Hepatocyte (in vitro differentiated cells): ENCODE data around the gene RPAP3. TPM values are rescaled to one million over a fixed set of nuclear protein-coding genes. Genes with fewer than 3 reads are reported as not detected.

ENCODE experiments used
- DNase-seq: peaks from one replicate; pipeline ENCODE4 v3.0.0-alpha.2; 2016; ENCODE audit warnings: low spot score
- H2AFZ ChIP-seq: fragments of 200-600 bp; sonication (generic); 2 replicates; pipeline ENCODE4 v1.6.0; 2016; ENCODE audit warnings: antibody characterized with exemption, mild to moderate bottlenecking
- H3K27ac ChIP-seq: fragments of 200-600 bp; sonication (generic); 2 replicates; pipeline ENCODE4 v1.5.1; 2016; ENCODE audit warnings: mild to moderate bottlenecking
- H3K27me3 ChIP-seq: fragments of 200-600 bp; sonication (generic); 2 replicates; pipeline ENCODE4 v1.6.1; 2016
- H3K36me3 ChIP-seq: fragments of 200-600 bp; sonication (generic); replicated peaks from 2 replicates; pipeline ENCODE4 v1.5.1; 2016; ENCODE audit warnings: low read depth; ENCODE audit not compliant: insufficient read depth
- H3K4me1 ChIP-seq: fragments of 200-600 bp; sonication (generic); 2 replicates; pipeline ENCODE4 v1.5.1; 2016; ENCODE audit warnings: mild to moderate bottlenecking, moderate library complexity; ENCODE audit not compliant: insufficient read depth
- H3K4me2 ChIP-seq: fragments of 200-600 bp; sonication (generic); 2 replicates; pipeline ENCODE4 v1.6.0; 2016
- H3K4me3 ChIP-seq: fragments of 200-600 bp; sonication (generic); 2 replicates; pipeline ENCODE4 v1.5.1; 2016; ENCODE audit warnings: mild to moderate bottlenecking
- H3K79me2 ChIP-seq: fragments of 200-600 bp; sonication (generic); 2 replicates; pipeline ENCODE4 v1.6.0; 2017; ENCODE audit warnings: mild to moderate bottlenecking
- H3K9me2 ChIP-seq: fragments of 200-600 bp; sonication (generic); replicated peaks from 2 replicates; pipeline ENCODE4 v1.6.0; 2017; ENCODE audit warnings: mild to moderate bottlenecking; ENCODE audit not compliant: insufficient read depth
- H3K9me3 ChIP-seq: fragments of 200-600 bp; sonication (generic); 2 replicates; pipeline ENCODE4 v1.5.1; 2016; ENCODE audit warnings: low read depth, mild to moderate bottlenecking
- H4K20me1 ChIP-seq: fragments of 200-600 bp; sonication (generic); 2 replicates; pipeline ENCODE4 v1.6.0; 2016; ENCODE audit warnings: mild to moderate bottlenecking; ENCODE audit not compliant: insufficient read depth, poor library complexity, severe bottlenecking
- EZH2 ChIP-seq: fragments of 200-600 bp; sonication (generic); IDR thresholded peaks from 2 replicates; pipeline ENCODE4 v1.6.1; 2016; ENCODE audit warnings: antibody characterized with exemption, mild to moderate bottlenecking, borderline replicate concordance
- EZH2phosphoT487 ChIP-seq: fragments of 200-600 bp; sonication (generic); IDR thresholded peaks from one replicate; pipeline ENCODE4 v1.6.1; 2018; ENCODE audit warnings: antibody characterized with exemption, mild to moderate bottlenecking, low read depth, moderate library complexity; ENCODE audit not compliant: unreplicated experiment, severe bottlenecking
- WGBS: methylation state at CpG from one replicate; pipeline ENCODE4 v1.1.6; 2016; ENCODE audit warnings: low lambda C conversion rate; ENCODE audit errors: missing lambda C conversion rate; 5-methylcytosine and 5-hydroxymethylcytosine counted together
- polyA plus RNA-seq: library from polyadenylated mRNA; unstranded; fragments of >200 nt; fragmentation: Nextera tagmentation; extraction: Ambion mirVana; gene quantifications from 2 replicates; pipeline ENCODE4 v1.2.1, GENCODE V29; 2016
- total RNA-seq: library from RNA; depleted of rRNA; stranded (reverse); fragments of >200 nt; gene quantifications from 2 replicates; pipeline ENCODE4 v1.2.3, GENCODE V29; 2014
- TF ChIP-seq, protein P1 (sequence below): fragments of 200-600 bp; sonication (generic); IDR thresholded peaks from 2 replicates; pipeline ENCODE4 v1.5.1; 2016; ENCODE audit warnings: antibody characterized with exemption, mild to moderate bottlenecking; ENCODE audit not compliant: poor library complexity

RPAP3 gene
- total and polyA plus RNA-seq, 2 experiments from 2014 or later, result 21.7 to 23.4 TPM

DNA sequence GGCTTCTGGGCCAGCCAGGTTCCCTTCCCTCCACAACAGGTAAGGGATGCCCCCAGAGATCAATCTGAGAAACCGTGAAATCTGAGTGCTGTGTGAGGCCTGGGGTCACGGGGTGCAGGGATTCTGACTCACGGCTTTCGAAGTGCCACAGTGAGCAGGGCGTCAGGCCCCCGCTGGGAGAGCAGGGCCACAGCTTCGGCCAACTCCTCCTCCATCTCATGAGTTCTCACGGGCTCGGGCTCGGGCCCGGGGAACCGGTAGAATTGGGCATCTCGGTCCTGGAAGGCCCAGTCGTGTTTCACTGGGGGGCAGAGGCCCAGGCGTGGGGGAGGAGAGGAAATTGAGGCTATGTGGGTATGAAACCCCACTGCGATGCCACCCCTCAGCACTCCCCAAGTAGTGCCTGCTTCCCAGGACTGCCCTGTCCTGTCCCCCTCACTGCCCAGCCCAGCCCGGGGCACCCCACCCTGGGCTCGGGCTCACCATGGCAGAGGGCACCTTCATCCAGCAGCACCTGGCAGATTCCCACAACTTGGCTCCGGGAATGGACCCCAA, 45.2 kb upstream of the RPAP3 start:
- Histone ChIP-seq H3K79me2 (no peaks in the 10 kb centered on the region), H3K4me3 (no peak overlapping the region), H3K9me2 (no peaks in the 10 kb centered on the region), H2AFZ (no peak overlapping the region), H3K27ac (no peak overlapping the region), H3K36me3 (no peaks in the 10 kb centered on the region), H3K4me2 (no peak overlapping the region), H3K27me3 (no peaks in the 10 kb centered on the region), H3K9me3 (no peaks in the 10 kb centered on the region), H3K4me1 (peaks cover 10% of the 10 kb centered on the region), H4K20me1 (no peaks in the 10 kb centered on the region)
- no peak for DNase-seq
- 97% methylated on average over 18 of the region's 19 CpGs for WGBS
- no peak for TF ChIP-seq EZH2
- TF ChIP-seq EZH2phosphoT487, result no peak
- TF ChIP-seq, protein P1, sequence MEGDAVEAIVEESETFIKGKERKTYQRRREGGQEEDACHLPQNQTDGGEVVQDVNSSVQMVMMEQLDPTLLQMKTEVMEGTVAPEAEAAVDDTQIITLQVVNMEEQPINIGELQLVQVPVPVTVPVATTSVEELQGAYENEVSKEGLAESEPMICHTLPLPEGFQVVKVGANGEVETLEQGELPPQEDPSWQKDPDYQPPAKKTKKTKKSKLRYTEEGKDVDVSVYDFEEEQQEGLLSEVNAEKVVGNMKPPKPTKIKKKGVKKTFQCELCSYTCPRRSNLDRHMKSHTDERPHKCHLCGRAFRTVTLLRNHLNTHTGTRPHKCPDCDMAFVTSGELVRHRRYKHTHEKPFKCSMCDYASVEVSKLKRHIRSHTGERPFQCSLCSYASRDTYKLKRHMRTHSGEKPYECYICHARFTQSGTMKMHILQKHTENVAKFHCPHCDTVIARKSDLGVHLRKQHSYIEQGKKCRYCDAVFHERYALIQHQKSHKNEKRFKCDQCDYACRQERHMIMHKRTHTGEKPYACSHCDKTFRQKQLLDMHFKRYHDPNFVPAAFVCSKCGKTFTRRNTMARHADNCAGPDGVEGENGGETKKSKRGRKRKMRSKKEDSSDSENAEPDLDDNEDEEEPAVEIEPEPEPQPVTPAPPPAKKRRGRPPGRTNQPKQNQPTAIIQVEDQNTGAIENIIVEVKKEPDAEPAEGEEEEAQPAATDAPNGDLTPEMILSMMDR, result no peak

DNA sequence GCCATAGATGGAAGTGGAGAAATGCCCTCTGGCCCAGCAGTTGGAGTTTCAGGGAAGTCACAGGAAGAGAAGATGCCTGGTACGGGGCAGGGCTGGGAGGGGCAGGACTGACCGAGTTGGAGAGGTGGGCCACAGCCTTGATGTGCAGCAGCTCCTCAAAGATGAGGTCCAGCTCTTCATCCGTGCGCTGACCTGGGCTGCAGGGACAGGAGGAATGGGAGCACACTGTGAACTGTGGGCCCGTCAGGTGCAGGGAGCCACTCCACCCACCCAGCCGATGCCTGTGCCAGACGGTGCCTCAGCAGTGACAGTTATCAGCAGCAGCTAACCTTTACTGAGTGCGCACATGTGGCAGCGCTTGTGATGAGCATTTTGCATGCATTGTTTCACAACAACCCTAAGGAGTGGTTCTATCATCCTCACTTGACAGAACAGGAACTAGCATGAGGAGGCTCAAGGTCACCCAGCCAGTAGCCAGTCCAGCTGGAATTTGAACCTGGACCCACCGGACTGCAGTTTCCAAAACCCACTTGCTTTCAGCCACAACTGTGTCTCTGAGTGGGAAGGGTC, 44.5 kb upstream of the RPAP3 start:
- WGBS, result 90% methylated on average over 10 of the region's 10 CpGs
- no peaks in the 10 kb centered on the region for H3K36me3 ChIP-seq

DNA sequence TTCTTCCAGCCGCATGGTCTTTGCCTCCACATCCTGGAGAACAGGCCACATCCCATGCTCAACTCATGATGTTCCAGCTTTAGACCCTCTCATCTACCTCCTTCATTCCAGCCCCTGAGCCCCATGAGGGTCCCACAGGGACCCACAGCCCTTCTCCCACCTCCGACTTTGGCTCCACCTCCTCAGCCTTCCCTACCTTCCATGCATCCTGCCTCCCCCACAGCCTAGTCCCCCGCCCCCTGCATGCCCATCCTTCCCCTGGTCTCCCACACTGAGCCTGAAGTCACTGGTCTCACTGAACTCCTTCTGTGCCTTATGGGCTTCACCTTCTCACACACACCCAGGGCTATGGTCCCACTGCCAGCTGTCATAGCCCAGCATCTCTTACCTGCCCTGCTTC, 43.1 kb upstream of the RPAP3 start:
- WGBS, result 94% methylated on average over 3 of the region's 3 CpGs
- H3K4me3 ChIP-seq, result no peak overlapping the region

More for the DNA sequence above, 44.5 kb upstream of the RPAP3 start:
- H2AFZ ChIP-seq, result no peak overlapping the region
- no peak overlapping the region for H3K4me2 ChIP-seq
- DNase-seq, result no peak
- TF ChIP-seq, protein P1, result no peak
- no peak for TF ChIP-seq EZH2phosphoT487
- no peak for TF ChIP-seq EZH2
- no peak overlapping the region for H3K4me3 ChIP-seq
- no peaks in the 10 kb centered on the region for H3K27me3 ChIP-seq
- no peaks in the 10 kb centered on the region for H3K9me3 ChIP-seq
- no peak overlapping the region for H3K27ac ChIP-seq
- no peaks in the 10 kb centered on the region for H4K20me1 ChIP-seq
- no peaks in the 10 kb centered on the region for H3K79me2 ChIP-seq
- no peaks in the 10 kb centered on the region for H3K9me2 ChIP-seq
- peaks cover 10% of the 10 kb centered on the region for H3K4me1 ChIP-seq

More for the DNA sequence above, 43.1 kb upstream of the RPAP3 start:
- TF ChIP-seq, protein P1, result no peak
- no peak for TF ChIP-seq EZH2phosphoT487
- no peak for TF ChIP-seq EZH2
- peaks cover 10% of the 10 kb centered on the region for H3K4me1 ChIP-seq
- no peaks in the 10 kb centered on the region for H3K9me2 ChIP-seq
- DNase-seq, result no peak
- H2AFZ ChIP-seq, result no peak overlapping the region
- H3K27ac ChIP-seq, result no peak overlapping the region
- no peaks in the 10 kb centered on the region for H3K79me2 ChIP-seq
- no peaks in the 10 kb centered on the region for H3K27me3 ChIP-seq
- no peaks in the 10 kb centered on the region for H3K9me3 ChIP-seq
- H4K20me1 ChIP-seq, result no peaks in the 10 kb centered on the region
- H3K4me2 ChIP-seq, result no peak overlapping the region
- H3K36me3 ChIP-seq, result no peaks in the 10 kb centered on the region
